Fibroblast of villous mesenchyme (primary cell): ENCODE data around the gene CDH23. TPM values are rescaled to one million over a fixed set of nuclear protein-coding genes. Genes with fewer than 3 reads are reported as not detected.
"Not testable (repeated sequence)": the region's sequence is repeated elsewhere in the genome, so short reads cannot be mapped to it uniquely, and the experiment has no call there.

Source experiments
- DNase-seq: peaks from one replicate; pipeline ENCODE4 v3.0.0-alpha.2; 2010; ENCODE audit warnings: low read depth
- H3K4me3 ChIP-seq: 2 replicates; pipeline ENCODE4 v1.5.1; 2011; ENCODE audit warnings: low read depth, mild to moderate bottlenecking, low read length
- total RNA-seq: library from RNA; depleted of rRNA; stranded (reverse); fragments of >200 nt; gene quantifications from 2 replicates; pipeline ENCODE4 v1.2.3, GENCODE V29; 2012
- TF ChIP-seq, protein P1 (sequence below): IDR thresholded peaks from 2 replicates; pipeline ENCODE4 v1.5.1; 2012; ENCODE audit warnings: low read depth, mild to moderate bottlenecking, low read length; ENCODE audit not compliant: insufficient read depth

The CDH23 gene
- total RNA-seq, 1 donor, result under 0.01 TPM

GRCh38 chr10:71599518-71599917 is 202.8 kb downstream of the CDH23 start:
- TF ChIP-seq, protein P1, sequence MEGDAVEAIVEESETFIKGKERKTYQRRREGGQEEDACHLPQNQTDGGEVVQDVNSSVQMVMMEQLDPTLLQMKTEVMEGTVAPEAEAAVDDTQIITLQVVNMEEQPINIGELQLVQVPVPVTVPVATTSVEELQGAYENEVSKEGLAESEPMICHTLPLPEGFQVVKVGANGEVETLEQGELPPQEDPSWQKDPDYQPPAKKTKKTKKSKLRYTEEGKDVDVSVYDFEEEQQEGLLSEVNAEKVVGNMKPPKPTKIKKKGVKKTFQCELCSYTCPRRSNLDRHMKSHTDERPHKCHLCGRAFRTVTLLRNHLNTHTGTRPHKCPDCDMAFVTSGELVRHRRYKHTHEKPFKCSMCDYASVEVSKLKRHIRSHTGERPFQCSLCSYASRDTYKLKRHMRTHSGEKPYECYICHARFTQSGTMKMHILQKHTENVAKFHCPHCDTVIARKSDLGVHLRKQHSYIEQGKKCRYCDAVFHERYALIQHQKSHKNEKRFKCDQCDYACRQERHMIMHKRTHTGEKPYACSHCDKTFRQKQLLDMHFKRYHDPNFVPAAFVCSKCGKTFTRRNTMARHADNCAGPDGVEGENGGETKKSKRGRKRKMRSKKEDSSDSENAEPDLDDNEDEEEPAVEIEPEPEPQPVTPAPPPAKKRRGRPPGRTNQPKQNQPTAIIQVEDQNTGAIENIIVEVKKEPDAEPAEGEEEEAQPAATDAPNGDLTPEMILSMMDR, result no peak
- no peak for DNase-seq
- H3K4me3 ChIP-seq, result no peak overlapping the region

GRCh38 chr10:71600242-71600641 is 203.5 kb downstream of the CDH23 start:
- not testable (repeated sequence) for DNase-seq, H3K4me3 ChIP-seq

- no peak overlapping the region for H3K4me3 ChIP-seq
- TF ChIP-seq, protein P1, result no peak
- DNase-seq, result peak; percentile 78
These were observed 204.1 kb downstream of the CDH23 start for GRCh38 chr10:71600849-71601248.

DNA sequence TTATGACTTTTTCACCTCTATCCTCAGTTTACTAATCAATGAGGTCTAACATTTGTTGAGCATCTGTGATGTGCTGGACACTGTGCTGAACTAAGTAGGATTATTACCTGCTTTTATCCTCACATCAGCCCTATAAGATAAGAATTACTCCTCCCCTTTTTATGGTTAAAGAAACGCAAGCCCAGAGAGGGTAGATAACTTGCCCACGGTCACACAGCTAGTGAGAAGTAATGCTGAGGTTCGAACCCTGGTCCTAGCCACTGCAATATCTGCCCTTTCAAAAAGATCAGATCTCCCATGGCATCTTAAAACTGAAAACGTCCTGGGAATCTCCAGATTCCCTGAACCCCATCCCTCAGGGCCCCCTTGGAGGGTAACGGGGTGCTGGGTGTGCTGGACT is 204.6 kb downstream of the CDH23 start:
- no peak overlapping the region for H3K4me3 ChIP-seq
- TF ChIP-seq, protein P1, result no peak
- DNase-seq, result no peak

DNA sequence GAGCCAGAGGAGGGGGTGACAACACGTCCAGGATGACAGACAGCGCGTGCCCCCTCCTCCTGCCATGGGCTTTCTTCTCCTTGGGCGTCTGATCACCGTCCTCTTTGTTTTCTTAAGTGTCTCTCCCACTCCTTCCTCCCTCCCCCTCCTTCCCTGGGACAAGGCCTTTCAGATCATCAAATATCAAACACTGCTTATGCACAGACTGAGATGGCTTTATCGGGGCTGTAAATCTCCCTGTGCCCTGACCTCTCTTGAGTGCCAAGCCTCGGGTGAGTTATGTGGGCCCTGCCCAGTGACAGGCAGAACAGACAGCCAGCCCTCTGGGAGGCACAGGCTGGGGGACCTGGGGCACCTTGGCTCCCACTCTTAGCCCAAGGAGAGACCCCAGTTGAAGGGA is 206.4 kb downstream of the CDH23 start:
- no peak overlapping the region for H3K4me3 ChIP-seq
- TF ChIP-seq, protein P1, result no peak
- DNase-seq, result no peak

DNA sequence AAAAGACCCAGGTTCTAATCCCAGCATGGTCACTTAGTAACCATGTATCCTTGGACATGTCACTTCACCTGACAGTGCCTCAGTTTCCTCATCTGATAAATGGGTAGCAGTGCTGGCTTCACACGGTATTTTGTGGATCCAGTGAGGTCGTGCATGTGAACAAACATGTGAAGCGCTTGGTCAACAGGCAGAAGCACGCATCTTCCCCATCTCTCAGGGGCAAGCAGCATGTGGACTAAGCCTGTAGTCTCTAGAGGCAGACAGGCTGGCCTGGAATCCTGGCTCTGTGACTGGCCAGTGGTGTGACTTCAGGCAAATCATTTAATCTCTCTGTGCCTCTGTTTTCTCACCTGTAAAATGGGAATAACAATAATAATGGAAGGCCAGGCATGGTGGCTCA is 207.0 kb downstream of the CDH23 start:
- TF ChIP-seq, protein P1, result no peak

DNA sequence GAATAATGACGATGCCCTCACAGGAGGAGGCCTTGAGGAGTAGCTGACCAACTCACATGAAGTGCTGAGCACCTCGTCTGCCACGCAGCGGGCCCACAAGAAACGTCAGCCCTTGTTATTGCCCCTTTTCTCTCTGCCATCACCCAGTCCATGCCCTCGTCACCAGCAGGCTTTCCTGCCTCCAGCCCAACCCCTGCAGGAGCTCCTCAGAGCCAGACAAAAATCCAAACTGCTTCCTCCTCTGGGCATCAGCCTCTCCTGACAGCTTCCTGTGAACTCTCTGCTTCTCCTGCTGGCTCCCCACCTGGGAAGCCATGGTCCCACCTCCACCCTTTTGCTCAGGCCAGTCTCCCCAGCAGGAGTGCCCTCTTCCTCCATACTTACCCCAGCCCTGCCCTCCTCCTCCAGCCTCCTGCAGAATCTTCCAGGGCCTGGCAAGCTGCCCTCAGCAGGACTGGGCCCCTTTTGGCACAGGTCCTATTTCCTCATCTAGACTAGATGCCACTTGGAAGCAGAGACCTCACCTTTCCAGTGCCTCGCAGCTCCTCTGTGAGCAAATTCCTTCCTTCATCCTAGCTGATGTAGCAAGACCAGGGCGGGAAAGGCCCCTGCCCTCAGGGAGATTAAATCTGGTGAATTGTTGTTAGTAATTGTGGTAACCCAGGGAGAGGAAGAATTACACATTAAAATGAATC is 207.8 kb downstream of the CDH23 start:
- H3K4me3 ChIP-seq, result no peak overlapping the region
- no peak for DNase-seq
- TF ChIP-seq, protein P1, result no peak

More for the DNA sequence above, 207.0 kb downstream of the CDH23 start:
- H3K4me3 ChIP-seq, result no peak overlapping the region
- no peak for DNase-seq
